GM18526 (cell line): ENCODE data around the gene LNX1.

Experiments used
- POLR2A ChIP-seq: IDR thresholded peaks from 3 replicates; pipeline ENCODE4 v1.6.1; 2011; ENCODE audit not compliant: insufficient read length; ENCODE audit errors: extremely low read depth

Gene LNX1

DNA sequence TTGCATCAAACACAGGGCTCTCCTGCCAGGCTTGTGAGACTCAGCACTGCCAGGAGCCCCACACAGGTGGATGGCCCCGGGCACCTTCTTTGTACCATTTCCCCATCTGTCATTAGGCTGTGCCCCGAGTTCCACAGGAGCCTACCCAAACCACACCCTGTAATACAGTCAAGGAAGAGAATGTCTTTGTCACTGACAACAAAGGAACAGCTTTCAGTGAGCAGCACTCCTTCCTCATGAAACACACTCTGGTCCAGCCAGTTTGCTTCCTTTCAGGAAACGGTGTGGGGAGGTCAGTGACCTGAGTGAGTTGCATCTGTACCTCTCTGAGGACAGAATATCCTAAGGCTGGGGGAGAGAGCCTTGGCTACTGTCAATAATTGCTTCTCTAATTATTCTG is 53.7 kb downstream of the LNX1 start:
- TF ChIP-seq POLR2A = no peak

DNA sequence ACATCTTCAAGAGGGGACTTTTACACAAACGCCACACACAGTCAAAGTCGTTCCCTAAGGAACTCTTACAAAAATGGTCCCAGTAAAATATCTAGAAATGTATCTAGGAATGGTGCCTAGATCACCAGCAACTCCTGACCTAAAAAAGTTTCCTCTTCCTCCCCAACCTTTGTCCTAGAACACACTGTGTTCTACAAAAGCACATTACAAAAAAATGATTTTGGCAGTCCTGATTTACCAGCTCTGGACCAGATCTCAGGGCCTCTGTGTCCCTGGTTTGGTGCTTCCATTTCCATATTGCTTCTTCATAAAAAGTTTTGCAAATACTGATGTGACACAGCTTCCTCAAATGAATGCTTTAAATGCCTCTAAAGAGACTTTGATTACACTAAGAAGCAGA is 55.0 kb downstream of the LNX1 start:
- TF ChIP-seq POLR2A = no peak

DNA sequence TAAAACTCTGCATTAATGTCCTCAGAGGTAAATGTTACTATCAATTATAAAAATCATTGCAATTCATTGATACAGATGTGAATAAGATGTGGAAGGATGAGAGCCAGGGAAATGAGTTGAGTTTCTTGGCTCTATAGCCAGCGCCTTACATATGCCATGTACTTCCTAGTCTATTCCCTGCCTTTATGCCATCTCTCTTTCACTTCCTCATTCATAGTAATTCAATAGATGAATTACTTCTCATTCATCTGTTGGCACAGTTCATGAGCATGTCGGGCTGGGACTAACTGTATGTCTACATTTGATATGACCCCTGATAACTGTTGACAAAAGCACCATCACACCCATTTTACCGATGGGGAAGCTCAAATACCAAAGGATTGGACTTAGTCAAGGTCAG is 55.7 kb downstream of the LNX1 start:
- TF ChIP-seq POLR2A = no peak

DNA sequence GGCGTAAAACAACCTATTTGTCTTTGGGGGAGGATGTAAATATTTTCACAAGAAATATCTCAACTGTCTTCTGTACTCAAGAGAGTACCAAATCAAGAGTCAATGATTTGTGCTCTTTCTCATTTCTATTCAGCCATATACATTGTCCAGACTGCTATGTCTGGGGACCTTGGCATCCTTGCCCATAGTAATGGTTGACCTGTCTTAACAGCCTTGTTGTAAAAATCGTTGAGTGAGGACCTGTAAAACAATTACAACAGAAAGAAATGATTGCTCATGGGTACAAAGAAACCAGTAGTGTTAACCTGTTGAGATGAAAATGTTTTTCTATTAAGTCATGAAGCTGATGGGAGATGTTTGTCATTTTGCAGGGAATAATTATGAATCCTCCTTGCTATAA is 56.6 kb downstream of the LNX1 start:
- no peak for TF ChIP-seq POLR2A

DNA sequence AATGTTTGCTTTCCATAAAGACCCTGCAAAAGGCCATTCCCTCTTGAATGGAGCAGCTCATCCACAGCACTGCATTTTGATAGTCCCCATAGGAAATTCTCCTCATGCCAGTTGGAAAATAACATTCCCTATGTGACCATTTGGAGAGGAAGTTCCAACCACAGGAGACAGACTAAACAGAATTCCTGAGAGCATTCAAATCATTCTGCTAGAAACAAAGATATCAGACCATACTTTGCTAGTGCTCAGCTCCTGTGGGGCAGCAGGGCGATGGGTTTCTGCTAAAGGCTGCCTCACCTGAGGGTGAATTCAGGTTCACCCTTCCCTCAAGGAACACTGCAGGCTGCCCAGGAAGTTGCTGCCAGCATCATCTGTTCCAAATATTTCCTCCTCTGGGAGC is 58.8 kb downstream of the LNX1 start:
- no peak for TF ChIP-seq POLR2A

DNA sequence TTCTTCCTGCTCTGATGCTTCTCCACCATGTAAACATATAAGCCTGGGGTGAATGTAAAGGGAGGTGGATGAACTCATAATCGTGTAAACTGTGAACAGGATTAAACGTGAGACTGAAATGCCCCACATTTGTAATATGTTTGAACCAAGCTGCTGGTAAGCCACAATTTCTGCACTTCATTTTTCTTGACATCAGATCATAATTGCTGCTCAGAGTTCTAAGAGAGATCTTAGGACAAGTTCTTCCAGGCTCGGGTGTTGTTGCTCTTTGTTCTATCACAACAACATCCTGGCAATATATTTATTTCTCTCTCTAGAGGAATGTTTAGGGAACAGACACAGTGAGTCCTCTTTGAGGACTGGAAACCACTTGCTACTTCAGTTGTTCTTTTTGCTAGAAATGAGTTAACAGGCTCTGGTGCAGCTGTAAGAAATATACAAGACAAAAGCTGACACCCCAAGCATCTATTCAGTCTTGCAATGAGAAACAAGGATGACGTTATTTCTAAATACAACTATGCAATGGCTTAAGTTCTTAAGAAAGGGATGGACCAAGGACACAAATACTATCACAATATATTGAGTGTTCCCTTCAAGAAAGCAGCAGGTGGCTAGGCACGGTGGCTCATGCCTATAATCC is 59.6 kb downstream of the LNX1 start:
- TF ChIP-seq POLR2A = no peak

DNA sequence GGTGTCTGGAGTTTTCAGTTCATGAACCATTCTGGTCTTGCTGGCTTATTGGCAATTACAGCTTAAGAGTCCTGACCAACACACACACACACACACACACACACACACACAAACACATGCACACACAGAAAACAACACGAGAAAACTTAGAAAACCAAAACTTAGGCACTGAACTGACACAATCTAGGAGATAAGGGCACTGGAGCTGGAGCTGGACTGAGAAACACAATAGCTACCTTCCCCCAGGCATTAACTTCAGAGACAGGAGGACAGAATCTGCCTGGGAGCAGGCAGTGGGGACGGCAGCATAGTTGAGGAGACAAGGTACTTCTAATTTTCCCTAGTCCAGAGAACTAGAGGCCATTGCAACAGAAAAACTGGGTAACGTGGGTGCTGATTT is 62.3 kb downstream of the LNX1 start:
- TF ChIP-seq POLR2A = no peak

DNA sequence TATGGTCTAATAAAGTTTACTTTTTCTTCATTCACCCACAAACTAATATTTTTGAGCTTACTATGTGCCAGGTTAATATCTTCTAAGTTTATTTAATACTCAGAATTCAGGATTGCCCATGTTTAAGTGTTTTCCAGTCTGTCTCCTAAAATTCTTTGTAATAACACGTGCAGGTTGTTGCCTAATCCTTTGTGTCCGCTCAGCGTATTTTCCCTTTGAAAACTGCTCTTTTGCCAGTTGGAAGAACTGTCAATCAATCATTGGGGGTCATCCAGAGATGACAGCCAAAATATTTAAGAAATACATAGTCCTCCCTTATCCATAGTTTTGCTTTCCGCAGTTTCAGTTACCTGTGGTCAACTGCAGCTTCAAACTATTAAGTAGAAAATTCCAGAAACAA is 63.4 kb downstream of the LNX1 start:
- no peak for TF ChIP-seq POLR2A

DNA sequence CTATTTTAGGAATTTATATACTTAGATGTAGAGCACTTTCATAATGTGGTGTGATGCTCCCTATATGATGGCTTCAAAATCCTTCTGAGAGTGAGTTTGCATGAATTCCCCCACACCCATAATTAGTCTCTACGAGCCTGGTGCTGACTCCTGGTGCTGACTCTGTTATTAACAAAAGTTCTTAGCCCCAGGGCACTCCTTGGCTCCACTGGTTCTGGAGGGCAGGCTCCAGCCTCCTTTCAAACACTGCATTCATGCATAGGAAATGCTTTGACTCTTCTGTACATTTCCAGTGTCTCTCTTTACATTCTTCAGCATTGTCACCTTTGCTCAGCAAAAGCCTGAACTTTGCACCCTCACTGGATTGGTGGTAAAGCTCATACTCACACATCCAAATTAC is 64.0 kb downstream of the LNX1 start:
- TF ChIP-seq POLR2A = no peak

DNA sequence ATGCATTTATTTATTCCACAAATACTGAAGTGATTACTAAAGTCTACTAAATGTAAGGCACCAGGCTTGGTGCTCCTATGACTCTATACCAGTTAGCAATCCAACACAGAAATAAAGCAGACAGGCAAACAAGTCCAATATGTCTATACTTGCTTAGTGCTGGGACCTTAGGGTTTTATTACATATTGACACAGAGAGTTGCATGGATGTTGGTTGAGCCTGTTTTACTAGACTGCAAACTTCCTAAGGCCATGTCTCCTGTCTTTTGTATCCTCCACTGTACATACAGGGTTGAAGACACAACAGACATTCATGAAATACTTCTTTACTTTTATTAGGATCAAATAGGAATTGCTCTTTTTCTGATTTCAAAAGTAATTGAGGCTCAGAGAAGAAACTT is 69.0 kb downstream of the LNX1 start:
- TF ChIP-seq POLR2A = no peak

DNA sequence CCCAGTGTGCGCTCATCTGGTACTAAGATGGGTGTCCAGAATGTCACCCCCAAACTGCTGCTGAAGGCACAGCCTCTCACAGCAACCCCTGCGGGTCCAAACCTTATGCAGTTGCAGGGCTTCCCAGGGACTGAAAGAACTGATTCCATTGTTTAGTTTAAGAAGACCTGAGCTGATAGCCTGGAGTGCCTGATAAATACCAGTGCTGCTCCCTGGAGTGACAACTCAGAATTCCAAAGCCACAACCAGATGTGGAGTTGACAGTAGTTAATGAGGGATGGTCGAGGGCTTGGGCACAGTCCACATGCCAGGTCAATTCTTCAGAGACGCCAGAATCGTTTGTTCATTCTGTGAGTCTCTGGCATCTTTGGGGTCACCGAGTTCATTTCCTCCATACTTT is 71.2 kb downstream of the LNX1 start:
- no peak for TF ChIP-seq POLR2A

DNA sequence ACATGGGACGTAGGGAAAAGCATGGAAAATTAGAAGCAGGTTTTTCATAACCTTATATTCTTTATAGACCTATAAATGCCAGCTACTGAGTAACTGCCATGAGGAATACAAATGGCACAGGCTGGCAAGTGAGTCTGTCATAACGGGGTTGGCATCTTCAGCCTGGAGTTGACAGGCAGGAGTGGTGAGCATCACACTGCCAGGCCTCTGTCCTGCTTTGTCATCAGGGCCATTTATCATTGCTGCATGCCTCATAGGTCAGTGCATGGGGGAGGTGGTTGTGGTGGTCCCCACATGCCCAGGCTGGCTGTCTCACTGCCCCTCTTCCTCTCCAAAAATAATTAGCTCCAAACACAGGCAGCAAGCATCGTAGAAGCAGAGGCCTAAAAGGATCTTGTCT is 72.5 kb downstream of the LNX1 start:
- no peak for TF ChIP-seq POLR2A

DNA sequence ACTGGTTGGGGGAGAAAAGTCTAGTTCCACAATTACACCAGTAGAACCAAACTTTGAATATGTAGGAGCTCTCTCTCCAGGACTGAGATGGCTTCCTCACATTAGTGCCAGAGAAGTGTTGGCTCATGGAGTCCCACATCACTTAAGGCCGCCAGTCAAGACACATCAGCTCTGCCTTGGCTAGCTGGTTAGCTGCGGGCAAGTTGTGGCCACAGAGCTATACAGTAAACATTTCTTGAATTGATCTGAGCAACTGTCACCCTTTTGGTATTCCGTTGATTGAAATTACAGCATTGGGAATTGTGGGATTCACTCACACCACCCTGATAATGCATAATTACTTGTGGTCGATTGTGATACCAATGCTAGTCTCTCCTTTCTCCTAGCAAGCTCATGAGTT is 76.2 kb downstream of the LNX1 start:
- TF ChIP-seq POLR2A = no peak

DNA sequence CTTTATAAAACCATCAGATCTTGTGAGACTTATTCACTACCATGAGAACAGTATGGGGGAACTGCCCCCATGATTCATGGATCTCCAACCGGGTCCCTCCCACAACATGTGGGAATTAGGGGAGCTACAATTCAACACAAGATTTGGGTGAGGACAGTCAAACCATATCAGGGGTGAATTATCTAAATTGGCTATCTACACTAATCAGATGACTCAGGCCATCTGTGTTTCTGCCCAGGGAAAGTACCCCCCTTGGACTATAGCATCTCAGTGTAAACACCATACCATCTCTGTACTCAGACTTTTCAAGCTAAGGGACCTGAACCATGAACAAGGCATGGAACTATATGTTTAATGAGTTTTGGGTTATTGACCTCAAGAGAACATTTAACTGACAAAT is 76.8 kb downstream of the LNX1 start:
- TF ChIP-seq POLR2A = no peak

DNA sequence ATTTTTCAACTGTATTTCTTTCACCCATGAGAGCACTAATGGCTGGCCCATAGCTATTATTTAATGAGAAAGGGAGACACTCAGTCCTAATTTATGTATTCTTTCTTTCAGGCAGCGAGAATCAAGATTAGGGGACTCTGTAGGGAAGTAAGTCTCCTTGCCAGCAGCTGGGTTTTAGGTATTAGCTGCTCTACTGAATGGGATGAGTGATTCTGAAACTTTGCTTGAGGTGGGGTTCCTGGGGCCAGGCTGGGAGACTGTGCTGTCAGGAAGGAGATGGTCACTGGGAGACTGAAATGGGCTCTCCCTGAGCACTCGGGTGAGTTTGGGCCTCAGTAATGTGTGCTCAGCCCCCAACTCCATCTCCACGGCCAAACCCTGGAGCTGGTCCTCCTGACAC is 78.7 kb downstream of the LNX1 start:
- TF ChIP-seq POLR2A = no peak

DNA sequence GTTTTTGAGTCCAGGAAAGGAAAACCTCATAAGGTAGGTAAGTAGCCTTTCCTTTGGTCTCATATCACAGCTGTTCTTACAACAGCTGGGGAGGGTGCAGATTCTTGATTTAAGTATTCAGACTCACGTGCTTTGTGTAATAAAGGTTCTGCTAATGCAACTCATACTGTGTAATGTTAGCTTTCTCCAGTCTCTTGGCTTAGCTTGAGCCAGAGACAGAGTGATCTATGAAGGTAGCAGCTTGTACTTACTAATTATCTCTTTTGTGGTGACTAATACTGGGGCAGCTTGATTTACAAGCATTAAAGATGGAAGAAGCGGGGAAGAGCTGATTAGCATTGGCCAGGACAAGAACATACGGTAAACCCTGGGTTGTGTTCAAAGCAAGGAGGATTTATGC is 80.3 kb downstream of the LNX1 start:
- TF ChIP-seq POLR2A = no peak

DNA sequence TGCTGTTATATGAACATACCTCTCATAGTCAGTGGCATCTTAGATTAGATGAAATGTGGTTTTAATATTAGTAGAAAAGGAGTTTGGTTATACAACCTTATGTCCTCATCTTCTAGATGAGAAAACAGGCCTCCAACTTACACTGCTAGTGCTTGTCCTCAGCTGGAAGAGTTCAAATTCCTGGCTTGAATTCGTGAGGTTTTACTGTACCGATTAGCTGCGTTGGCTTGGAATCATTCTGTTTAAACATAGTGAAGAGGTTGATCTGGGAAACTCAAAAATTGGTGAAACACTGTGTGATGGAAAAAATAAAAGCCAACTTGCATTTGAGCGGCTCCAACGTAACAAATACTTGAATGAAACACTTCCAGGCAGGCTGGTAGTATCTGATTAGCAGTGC is 81.0 kb downstream of the LNX1 start:
- no peak for TF ChIP-seq POLR2A

DNA sequence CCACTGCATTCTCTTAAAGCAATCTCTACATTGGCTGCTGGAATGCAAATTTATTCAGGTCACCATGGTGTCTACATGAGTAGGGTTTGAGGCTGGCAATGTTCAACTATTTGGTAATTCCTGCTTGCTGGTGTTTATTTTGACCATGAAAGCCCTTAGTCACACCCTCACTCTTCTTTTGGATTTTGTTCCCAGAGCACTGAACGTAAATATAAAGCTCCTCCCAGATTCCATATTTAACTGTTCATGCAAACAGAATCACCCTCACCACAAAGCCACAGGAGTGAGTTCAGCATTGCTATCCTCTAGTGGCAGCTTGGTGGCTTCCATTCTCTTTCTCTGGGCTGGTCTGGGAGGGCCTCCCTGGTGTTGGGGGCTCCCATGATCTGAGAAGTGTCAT is 82.8 kb downstream of the LNX1 start:
- no peak for TF ChIP-seq POLR2A
